Measurements from ENCODE around the gene RNF14. TPM values are rescaled to one million over a fixed set of nuclear protein-coding genes. Genes with fewer than 3 reads are reported as not detected.

Gene RNF14
- total RNA-seq, 1 experiment from 2014 or later: 72.1 TPM

DNA sequence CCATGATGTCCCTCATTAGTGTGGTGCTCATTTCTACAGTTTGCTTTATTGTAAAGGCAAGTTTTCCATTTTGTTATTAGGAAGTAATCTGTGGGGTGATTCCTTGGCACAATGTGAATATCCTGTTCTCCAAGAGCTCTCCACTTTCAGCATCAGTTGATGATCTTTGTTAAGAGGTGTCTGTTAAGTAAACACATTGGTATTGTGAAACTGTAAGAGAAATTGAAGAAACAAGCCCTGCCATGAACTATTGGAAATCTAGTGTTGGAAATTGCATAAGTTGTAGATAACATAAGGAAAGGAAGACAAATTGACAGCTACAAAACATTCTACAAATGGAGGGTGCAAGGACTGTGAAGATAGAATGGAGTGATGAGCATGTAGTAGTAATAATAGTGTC lies 17.2 kb downstream of the RNF14 start:
- in situ Hi-C loops (cut with HindIII; ENCODE audit: low pct_unique_long_range_greater_than_20kb, low sequenced_read_pairs): no loop called here
- ChIA-PET CTCF (no interaction called here), POLR2A (no interaction called here)

DNA sequence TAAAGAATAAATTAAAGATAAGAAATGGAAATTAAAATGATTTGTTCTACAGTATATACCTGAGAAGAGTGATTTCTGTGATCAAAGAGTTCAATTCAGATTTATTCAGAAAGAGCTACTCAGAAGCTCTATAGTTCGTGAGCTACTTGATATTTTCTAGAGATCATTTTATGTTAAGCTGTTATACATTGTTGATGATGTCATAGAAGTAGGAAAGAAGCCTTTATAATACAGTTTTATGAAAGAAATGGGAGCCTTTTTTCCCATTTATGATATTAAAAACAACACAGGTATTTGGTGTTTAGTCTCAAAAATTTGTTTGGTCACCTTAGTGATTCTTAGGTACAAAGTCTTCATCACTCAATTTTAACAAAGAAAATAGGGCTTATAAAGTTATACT lies 20.8 kb downstream of the RNF14 start:
- Histone ChIP-seq H3K27me3 (ENCODE audit: control insufficient read depth, insufficient read depth, low read length) (no peaks in the 10 kb centered on the region), H3K36me3 (ENCODE audit: control insufficient read depth, insufficient read depth, low read length) (peaks cover 32% of the 10 kb centered on the region), H3K27ac (ENCODE audit: low read length) (no peak overlapping the region), H3K9me3 (ENCODE audit: control insufficient read depth, insufficient read depth, low read depth, low read length) (no peaks in the 10 kb centered on the region), H3K4me1 (ENCODE audit: control insufficient read depth, insufficient read depth, low read length) (no peaks in the 10 kb centered on the region), H3K4me3 (ENCODE audit: low read depth in 2 of 2, low read length in 2 of 2) (no peak overlapping the region)
- intact Hi-C loops (cut with micrococcal nuclease; ENCODE audit: unreplicated experiment): loop anchor here (5.0 kb wide), 1 partner anchor 153 kb away; no protein-coding TSS in a partner anchor
- CTCF ChIA-PET: interaction anchor here (0.6 to 0.7 kb wide), 3 partner anchors 11 to 144 kb away, joined by 3 to 7 read pairs (median 4); no protein-coding TSS in a partner anchor
- no peak for ATAC-seq
- DNase-seq (ENCODE audit: low read depth, low spot score): no peak
- POLR2A ChIA-PET: interaction anchor here (0.6 to 0.7 kb wide), 2 partner anchors 45 to 109 kb away, joined by 3 to 6 read pairs; no protein-coding TSS in a partner anchor
- in situ Hi-C loops (cut with HindIII; ENCODE audit: low pct_unique_long_range_greater_than_20kb, low sequenced_read_pairs): no loop called here
- BruUV-seq (replicated peaks): no TSS peak
- TF ChIP-seq SIN3A (IDR thresholded peaks at IDR 0.05; ENCODE audit: borderline replicate concordance, insufficient read depth, low read depth, low read length): no peak
- TF ChIP-seq, protein P1, sequence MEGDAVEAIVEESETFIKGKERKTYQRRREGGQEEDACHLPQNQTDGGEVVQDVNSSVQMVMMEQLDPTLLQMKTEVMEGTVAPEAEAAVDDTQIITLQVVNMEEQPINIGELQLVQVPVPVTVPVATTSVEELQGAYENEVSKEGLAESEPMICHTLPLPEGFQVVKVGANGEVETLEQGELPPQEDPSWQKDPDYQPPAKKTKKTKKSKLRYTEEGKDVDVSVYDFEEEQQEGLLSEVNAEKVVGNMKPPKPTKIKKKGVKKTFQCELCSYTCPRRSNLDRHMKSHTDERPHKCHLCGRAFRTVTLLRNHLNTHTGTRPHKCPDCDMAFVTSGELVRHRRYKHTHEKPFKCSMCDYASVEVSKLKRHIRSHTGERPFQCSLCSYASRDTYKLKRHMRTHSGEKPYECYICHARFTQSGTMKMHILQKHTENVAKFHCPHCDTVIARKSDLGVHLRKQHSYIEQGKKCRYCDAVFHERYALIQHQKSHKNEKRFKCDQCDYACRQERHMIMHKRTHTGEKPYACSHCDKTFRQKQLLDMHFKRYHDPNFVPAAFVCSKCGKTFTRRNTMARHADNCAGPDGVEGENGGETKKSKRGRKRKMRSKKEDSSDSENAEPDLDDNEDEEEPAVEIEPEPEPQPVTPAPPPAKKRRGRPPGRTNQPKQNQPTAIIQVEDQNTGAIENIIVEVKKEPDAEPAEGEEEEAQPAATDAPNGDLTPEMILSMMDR (IDR thresholded peaks at IDR 0.05): no peak
- TF ChIP-seq, protein P2, sequence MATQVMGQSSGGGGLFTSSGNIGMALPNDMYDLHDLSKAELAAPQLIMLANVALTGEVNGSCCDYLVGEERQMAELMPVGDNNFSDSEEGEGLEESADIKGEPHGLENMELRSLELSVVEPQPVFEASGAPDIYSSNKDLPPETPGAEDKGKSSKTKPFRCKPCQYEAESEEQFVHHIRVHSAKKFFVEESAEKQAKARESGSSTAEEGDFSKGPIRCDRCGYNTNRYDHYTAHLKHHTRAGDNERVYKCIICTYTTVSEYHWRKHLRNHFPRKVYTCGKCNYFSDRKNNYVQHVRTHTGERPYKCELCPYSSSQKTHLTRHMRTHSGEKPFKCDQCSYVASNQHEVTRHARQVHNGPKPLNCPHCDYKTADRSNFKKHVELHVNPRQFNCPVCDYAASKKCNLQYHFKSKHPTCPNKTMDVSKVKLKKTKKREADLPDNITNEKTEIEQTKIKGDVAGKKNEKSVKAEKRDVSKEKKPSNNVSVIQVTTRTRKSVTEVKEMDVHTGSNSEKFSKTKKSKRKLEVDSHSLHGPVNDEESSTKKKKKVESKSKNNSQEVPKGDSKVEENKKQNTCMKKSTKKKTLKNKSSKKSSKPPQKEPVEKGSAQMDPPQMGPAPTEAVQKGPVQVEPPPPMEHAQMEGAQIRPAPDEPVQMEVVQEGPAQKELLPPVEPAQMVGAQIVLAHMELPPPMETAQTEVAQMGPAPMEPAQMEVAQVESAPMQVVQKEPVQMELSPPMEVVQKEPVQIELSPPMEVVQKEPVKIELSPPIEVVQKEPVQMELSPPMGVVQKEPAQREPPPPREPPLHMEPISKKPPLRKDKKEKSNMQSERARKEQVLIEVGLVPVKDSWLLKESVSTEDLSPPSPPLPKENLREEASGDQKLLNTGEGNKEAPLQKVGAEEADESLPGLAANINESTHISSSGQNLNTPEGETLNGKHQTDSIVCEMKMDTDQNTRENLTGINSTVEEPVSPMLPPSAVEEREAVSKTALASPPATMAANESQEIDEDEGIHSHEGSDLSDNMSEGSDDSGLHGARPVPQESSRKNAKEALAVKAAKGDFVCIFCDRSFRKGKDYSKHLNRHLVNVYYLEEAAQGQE (IDR thresholded peaks at IDR 0.05; ENCODE audit: insufficient read depth in 1 of 2, low read depth in 2 of 2, low read length in 1 of 2): no peak
- no peak for TF ChIP-seq TCF7L2 (IDR thresholded peaks at IDR 0.05; ENCODE audit: low read depth, low read length)
- no peak for TF ChIP-seq POLR2AphosphoS5 (IDR thresholded peaks at IDR 0.05; ENCODE audit: low read depth, low read length)

More for the DNA sequence above, 17.2 kb downstream of the RNF14 start:
- Histone ChIP-seq H3K4me3 (ENCODE audit: low read depth in 2 of 2, low read length in 2 of 2) (no peak overlapping the region), H3K36me3 (ENCODE audit: control insufficient read depth, insufficient read depth, low read length) (peaks cover 48% of the 10 kb centered on the region), H3K9me3 (ENCODE audit: control insufficient read depth, insufficient read depth, low read depth, low read length) (no peaks in the 10 kb centered on the region), H3K27me3 (ENCODE audit: control insufficient read depth, insufficient read depth, low read length) (no peaks in the 10 kb centered on the region), H3K27ac (ENCODE audit: low read length) (no peak overlapping the region), H3K4me1 (ENCODE audit: control insufficient read depth, insufficient read depth, low read length) (no peaks in the 10 kb centered on the region)
- ATAC-seq: no peak
- TF ChIP-seq POLR2AphosphoS5 (IDR thresholded peaks at IDR 0.05; ENCODE audit: low read depth, low read length): no peak
- no peak for TF ChIP-seq SIN3A (IDR thresholded peaks at IDR 0.05; ENCODE audit: borderline replicate concordance, insufficient read depth, low read depth, low read length)
- TF ChIP-seq, protein P2 (IDR thresholded peaks at IDR 0.05; ENCODE audit: insufficient read depth in 1 of 2, low read depth in 2 of 2, low read length in 1 of 2): no peak
- TF ChIP-seq TCF7L2 (IDR thresholded peaks at IDR 0.05; ENCODE audit: low read depth, low read length): no peak
- TF ChIP-seq, protein P1 (IDR thresholded peaks at IDR 0.05): no peak
- no TSS peak for BruUV-seq (replicated peaks)
- no peak for DNase-seq (ENCODE audit: low read depth, low spot score)
- intact Hi-C loops (cut with micrococcal nuclease; ENCODE audit: unreplicated experiment): no loop called here
